GM12873 (cell line): ENCODE data around the gene DCUN1D2.

Experiments used
- CTCF ChIP-seq: IDR thresholded peaks from 2 replicates; pipeline ENCODE4 v1.5.1; 2012; ENCODE audit warnings: low read depth, mild to moderate bottlenecking, moderate library complexity, low read length, control low read depth; ENCODE audit not compliant: insufficient read depth; ENCODE audit errors: missing control alignments

The DCUN1D2 gene

GRCh38 chr13:113490496-113491417, at the start of gene DCUN1D2:
DCUN1D2 (minus strand) TSS chr13:113490711; CDS start chr13:113490669, 42 bp downstream.
- no peak for TF ChIP-seq CTCF

- no peak for TF ChIP-seq CTCF
Observed at GRCh38 chr13:113539822-113540221, 49.3 kb upstream of the DCUN1D2 start.

- TF ChIP-seq CTCF, result no peak
Observed at GRCh38 chr13:113539176-113539575, 48.7 kb upstream of the DCUN1D2 start.

- no peak for TF ChIP-seq CTCF
Observed at GRCh38 chr13:113538689-113539058, 48.2 kb upstream of the DCUN1D2 start.

- TF ChIP-seq CTCF, result no peak
Observed at GRCh38 chr13:113537909-113538688, 47.6 kb upstream of the DCUN1D2 start.

GRCh38 chr13:113537205-113537604, 46.7 kb upstream of the DCUN1D2 start:
- no peak for TF ChIP-seq CTCF

- TF ChIP-seq CTCF, result no peak
Observed at GRCh38 chr13:113536461-113537110, 46.1 kb upstream of the DCUN1D2 start.
